Sciatic nerve (tissue), 2 donors: ENCODE results near the gene RPUSD1. TPM values are rescaled to one million over a fixed set of nuclear protein-coding genes. Genes with fewer than 3 reads are reported as not detected.

Source experiments
- ATAC-seq: fragments of 200-7000 bp; cut with Tn5 transposase; one replicate; pipeline ENCODE4 v1.9.1; 2020; ENCODE audit warnings: mild to moderate bottlenecking, moderate library complexity
- DNase-seq: peaks from one replicate; pipeline ENCODE4 v3.0.0-alpha.2; 2020; ENCODE audit warnings: low spot score
- intact Hi-C: fragments of 100-400 bp; cut with DNase I; formaldehyde crosslinking; loops from one replicate; pipeline ENCODE4 v1.14.2; 2022
- total RNA-seq: library from RNA; stranded (reverse); fragmentation: NEBNext Ultra II Directional; extraction: Animal tissue kit (Norgen Biotek cat#: 25700); gene quantifications from one replicate; pipeline ENCODE4 v1.2.1, GENCODE V29; 2021
- donor health status: DM: no; HTN: no; CAD: no.
- donor health status: DM: no; HTN: no; CAD: no.

RPUSD1 gene
- total RNA-seq, 1 donor from 2014 or later = 11.4 TPM

DNA sequence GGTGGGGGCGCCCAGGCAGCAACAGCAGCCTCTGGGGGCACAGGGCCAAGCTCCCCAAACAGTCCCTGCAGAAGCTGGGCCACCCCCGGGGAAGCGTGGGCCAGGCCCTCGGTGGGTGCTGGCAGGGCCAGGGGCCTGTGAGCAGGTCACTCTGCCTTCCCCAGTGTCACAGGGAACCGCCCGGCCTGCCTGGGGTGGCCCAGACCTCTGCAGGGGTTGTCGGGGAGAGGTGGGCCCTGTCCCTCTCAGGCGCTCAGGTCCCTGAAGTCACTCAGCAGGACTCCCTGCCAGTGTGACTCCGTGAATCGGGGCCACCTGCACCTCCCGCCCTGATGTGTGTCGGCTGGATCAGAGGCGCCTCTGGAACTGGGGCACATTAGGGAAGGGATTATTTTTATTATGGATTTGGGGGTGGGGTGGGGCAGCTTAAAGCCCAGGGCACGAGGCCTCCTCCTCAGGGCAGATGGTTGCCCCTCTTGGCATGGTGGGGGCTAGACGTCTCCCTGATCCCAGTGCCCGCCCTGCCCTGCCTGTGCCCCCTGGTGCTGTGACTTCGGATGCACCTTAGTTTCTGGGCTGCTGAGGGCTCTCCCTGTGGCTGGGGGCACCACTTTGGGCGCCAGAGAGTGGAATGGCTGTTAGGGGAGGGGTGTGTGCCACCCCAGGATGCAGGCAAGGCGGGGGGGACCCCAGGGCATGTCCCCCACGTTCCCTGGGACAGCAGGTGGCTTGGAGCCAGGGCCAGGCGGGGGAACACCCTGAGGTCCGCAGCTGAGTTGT lies 13.6 kb upstream of the RPUSD1 start:
- ATAC-seq = no peak
- DNase-seq = no peak
- intact Hi-C loops = loop anchor here (5.0 kb wide), 1 partner anchor 966 kb away; no protein-coding TSS in a partner anchor

DNA sequence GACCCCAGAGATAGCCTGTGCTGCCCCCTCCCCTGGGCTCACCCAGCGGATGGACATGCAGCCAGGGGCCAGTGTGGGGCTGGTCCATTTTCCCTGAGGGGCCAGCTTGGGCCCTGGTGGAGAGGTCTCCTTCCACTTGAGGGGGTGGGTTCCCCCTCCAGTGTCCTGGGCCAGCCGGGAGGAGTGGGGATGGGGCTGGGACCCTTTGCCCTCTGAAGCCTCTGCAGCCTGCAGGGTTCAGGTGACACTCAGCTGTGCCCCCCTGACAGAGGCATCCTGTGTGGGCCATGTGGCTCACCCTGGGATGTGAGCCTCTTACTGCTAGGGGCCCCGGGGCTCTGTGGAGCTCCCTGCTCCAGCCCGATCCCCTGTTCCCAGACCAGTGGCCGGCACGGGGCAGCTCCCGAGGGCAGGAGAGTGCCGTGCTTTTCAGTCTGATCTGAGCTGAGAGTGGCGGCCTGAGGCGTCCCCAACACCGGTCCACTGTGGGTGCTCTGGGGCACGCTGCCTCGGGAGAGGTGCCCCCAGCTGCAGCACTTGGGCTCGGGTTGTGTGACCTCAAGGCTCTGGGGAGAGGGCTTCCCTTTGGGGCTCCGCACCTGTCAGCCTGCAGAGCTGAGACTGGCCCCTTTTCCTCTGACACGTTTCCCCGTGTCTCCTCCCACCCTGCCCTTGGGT lies 12.8 kb upstream of the RPUSD1 start:
- no peak for ATAC-seq
- intact Hi-C loops = loop anchor here (5.0 kb wide), 1 partner anchor 966 kb away; no protein-coding TSS in a partner anchor
- DNase-seq = no peak

DNA sequence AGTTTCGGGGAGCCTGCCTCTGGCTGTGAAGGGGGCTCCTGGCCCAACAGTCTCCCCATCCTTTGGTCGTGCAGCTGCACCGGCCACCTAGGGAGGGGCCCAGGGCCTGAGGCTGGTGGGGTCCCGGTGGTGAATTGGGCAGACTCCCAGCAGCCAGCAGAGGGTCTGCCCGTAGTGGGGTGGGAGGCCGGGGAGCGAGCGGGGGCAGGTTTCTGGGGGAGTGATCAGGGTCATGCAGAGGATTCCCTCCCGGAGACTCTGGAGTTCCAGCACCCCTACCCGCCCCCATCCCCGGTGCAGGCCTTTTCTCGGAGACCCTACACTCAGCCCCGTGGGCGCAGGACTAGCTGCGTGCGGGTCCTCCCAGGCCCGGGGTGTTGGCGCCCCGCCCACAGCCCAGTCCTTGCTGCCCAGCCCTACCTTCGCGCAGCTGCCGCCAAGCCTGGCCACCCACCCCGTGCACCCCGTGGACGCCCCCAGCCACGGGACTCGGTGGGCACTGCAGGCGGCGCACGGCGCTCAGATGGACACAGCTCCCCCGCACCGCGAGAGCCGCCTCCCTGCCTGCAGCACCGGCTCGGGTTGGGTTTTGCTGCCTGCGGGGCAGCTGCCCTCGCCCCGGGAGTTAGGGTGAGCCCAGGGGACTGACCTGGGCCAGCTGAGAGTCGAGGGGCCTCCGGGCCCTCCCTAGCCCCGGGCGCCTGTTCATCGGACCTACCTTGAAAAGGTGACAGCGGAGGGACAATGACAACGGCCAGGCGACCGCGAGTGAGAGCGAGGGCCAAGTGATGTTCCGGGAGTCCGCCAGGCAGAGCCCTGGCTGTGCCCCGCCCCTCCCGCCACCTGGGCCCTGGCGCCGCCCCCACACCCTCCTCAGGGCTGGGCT lies 12.0 kb upstream of the RPUSD1 start, which contains the start of gene GNG13:
Gene GNG13 (minus strand): TSS at position 787 of the 886 bp plus-strand sequence. CDS start 1,657 bp downstream, outside the sequence.
- DNase-seq (no peak), ATAC-seq (no peak)
- intact Hi-C loops = loop anchor here (5.0 kb wide), 1 partner anchor 967 kb away; no protein-coding TSS in a partner anchor

DNA sequence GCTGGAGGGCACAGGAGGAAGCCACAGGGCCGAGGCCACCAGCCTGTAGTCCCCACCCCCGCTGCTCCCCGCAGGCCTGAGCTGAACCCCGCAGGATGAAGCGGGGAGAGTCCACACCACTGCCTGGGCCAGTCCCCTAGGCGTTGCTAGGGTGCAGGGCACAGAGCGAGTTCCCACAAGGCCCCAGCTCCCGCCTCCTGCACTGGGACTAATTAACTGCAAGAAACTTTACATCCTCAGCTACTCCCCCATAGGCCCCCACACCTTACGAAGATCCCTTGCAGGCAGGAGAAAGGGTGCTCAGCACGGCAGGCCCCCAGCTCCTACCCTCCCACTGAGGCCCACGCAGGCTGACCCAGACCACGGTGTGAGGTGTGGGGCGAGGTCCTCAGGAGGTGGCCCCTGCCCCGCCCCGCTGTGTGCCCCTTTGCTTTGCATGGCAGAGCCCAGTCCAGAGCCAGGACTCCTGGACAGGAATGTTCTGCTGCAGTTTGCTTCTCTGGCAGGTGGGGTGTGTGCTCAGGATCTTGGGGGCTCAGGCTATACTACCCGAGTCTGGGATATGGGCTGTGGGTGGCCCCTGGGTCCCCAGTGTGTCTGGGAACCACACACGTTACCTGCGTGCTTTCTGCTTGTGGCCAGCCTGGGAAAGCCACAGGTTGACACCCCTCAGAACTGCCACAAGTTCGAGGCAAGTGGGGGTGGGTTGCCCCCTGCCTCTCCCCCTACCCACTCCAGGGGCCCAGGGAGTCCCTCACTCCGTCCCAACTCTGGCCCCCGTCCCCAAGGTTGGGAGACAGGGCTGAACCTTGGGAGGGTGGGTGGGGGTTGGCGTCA lies 11.1 kb upstream of the RPUSD1 start:
- no peak for ATAC-seq
- intact Hi-C loops = no loop called here

DNA sequence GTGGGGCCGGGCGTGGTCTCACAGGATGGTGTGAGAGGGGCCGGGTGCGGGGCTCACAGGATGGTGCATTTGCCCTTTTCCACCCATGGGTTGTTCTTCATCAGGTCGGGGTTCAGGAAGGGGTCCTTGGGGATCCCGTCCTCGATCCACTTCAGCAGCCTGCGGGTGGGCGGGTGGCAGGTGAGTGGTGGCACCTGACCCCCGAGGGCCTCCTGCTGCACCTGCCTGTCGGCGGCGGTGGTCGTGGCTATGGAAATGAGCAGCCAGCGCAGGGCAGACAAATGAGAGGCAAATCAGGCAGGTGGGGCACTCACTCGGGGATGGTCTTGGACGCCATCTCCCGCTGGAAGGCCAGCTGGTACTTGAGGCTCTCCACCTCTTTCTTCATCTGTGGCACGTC lies 10.5 kb upstream of the RPUSD1 start:
- ATAC-seq (no peak), DNase-seq (no peak)
- intact Hi-C loops = no loop called here

More for the DNA sequence above, 11.1 kb upstream of the RPUSD1 start:
- no peak for DNase-seq

DNA sequence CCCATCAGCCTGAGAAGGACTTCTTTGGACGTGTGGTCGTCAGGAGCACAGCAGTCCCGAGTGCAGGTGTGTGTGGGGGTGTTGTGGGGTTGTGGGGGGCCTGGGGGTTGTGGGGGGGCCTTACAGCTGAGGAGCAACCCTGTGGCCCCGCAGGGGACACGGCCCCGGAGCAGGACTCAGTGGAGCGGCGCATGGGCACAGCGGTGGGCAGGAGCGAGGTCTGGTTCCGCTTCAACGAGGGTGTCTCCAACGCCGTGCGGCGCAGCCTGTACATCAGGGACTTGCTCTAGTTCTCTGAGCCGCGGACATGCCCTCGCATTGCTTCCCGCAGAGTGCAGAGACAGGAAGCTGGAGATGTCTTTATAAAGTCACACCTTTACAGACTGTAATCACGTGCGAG lies 9.5 kb upstream of the RPUSD1 start:
- ATAC-seq = no peak
- DNase-seq = no peak
- intact Hi-C loops = no loop called here

DNA sequence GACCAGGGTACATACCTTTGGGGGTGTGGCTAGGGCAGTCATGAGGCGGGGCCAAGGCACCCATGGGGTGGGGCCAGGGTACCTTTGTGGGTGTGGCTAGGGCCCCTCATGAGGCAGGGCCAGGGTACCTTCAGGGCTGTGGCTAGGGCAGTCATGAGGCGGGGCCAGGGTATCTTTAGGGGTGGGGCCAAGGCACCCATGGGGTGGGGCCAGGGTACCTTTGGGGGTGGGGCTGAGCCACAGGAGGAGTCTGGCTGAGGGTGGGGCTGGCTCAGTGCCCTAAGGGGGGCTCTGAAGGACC lies 8.9 kb upstream of the RPUSD1 start:
- DNase-seq (no peak), ATAC-seq (no peak)
- intact Hi-C loops = no loop called here

DNA sequence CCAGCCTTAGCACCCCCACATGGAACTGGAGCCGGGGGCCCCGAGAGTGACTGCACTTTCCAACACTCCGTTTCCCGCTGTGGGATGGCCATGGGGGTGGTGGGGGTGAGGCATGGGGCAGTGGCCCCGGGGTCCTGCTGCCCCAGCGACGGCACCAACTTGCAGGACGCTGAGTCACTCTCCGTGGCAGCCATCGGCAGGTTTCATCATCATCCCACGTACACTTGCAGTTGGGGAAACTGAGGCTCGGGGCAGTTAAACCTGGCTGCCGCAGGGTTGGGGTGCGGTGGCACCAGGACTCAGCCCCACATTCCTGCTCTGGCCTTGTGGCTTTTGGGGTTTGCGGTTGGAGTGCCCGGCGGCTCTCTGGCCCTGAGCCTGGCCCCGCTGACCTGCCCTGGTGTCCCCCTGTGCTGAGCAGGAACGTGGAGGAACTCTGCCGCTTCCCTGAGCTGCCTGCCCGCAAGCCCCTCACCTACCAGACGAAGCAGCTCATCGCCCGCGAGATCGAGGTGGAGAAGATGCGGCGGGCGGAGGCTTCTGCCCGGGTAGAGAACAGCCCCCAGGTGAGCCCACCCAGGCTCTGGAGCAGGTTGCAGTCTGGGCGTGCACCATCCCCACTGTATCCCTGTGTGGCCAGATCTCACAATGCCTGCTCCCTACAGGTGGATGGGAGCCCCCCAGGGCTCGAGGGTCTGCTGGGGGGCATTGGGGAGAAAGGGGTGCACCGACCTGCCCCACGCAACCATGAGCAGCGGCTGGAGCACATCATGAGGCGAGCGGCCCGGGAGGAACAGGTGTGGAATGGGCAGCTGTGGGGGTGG lies 8.3 kb upstream of the RPUSD1 start:
- intact Hi-C loops = no loop called here
- no peak for DNase-seq
- ATAC-seq = no peak

DNA sequence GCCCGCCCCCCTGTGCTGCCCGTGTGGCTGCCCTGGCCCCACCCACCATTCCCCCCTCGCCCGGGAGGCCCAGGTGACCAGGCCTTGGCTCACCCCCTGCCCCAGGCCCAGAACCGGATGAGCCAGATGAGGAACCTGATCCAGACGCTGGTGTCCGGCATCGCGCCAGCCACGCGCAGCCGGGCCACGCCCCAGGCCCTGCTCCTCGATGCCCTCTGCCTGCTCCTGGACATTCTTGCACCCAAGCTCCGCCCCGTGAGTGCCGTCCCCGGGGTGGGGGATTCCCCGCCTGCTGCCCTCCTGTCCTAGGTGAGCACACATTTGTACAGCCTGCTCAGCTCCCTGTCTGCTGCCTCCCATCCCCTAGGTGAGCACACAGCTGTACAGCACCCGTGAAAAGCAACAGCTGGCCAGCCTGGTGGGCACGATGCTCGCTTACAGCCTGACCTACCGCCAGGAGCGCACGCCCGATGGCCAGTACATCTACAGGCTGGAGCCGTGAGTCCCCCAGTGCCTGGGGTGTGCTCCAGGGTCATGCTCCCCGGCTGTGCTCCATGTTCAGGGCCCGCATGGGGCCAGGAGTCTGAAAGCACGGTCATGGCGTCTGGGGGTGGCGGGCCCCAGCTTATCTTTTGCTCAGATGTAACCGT lies 7.5 kb upstream of the RPUSD1 start:
- no peak for DNase-seq
- intact Hi-C loops = no loop called here
- no peak for ATAC-seq

DNA sequence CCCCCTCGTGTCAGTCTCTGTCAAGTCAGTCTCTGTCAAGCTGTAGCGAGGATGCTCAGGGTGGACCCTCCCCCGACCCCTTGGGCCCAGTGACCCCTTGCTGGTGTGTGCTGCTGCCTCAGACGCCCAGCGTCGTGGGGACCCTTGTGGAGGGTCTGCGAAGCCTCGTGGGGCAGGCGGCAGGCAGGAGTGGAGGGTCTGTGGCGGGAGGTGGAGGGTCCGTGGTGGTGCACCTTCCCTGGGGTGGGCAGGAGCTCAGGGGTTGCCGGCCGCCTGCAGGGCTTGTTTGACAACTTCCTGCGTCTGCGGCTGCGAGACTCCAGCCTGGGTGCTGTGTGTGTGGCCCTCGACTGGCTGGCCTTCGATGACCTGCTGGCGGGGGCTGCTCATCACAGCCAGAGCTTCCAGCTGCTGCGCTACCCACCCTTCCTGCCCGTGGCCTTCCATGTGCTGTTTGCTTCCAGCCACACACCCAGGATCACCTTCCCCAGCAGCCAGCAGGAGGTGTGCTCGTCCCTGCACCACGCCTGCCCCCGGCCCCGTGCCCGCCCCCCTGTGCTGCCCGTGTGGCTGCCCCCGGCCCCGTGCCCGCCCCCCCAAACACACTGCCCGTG lies 6.8 kb upstream of the RPUSD1 start:
- intact Hi-C loops = no loop called here
- no peak for DNase-seq
- ATAC-seq = no peak

DNA sequence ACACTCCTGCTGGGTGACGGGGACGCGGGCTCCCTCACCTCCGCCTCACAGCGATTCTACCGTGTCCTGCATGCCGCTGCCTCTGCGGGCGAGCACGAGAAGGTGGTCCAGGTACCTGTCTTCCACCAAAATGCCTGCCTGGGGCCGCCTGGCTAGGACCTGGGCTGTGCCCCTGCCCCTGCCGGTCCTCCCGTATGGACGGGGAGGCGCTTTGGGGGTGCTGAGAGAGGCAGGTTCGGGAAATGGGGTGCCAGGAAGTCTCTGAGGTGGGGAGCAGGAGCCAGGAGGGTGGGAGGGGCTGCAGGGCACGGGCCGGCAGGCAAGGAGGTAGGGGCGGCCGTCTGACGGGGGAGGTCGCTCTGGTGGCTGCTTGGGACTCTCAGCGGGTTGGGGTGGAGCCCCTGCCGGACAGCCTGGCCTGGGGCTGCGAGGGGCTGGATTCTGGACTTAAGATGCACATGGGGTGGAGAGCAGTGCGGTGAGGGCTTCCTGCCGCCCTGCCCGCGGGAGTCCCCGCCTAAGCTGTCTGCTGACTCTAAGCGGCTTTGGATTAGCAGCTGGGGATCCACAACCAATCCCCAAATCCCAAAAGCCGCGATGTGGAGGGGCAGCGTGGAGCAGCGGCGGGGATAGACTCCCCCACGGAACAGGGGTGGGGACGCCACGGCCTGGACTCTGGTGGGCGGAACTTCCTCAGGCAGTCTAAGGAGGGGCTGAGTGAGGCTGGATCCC lies 6.1 kb upstream of the RPUSD1 start:
- intact Hi-C loops = no loop called here
- ATAC-seq (no peak), DNase-seq (no peak)

DNA sequence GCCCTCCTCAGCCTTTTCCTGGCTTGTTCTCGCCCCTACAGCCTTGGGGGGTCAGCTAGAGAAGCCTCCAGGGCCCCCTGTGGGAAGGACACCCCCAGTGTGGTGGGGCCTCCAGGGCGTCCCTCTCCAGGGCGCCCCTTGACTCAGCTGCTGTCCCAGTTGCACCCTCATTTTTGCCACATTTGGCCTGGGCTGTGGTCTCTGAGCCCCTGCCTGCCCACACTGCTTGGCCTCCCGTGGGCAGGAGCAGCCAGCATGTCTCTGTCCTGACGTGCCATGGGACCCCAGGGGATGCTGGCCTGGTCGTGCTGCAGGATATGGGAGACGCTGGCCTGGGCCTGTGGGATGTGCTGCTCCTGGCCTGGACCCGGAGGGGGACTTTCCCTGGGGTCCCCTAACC lies 5.2 kb upstream of the RPUSD1 start:
- ATAC-seq = no peak
- intact Hi-C loops = no loop called here
- no peak for DNase-seq

DNA sequence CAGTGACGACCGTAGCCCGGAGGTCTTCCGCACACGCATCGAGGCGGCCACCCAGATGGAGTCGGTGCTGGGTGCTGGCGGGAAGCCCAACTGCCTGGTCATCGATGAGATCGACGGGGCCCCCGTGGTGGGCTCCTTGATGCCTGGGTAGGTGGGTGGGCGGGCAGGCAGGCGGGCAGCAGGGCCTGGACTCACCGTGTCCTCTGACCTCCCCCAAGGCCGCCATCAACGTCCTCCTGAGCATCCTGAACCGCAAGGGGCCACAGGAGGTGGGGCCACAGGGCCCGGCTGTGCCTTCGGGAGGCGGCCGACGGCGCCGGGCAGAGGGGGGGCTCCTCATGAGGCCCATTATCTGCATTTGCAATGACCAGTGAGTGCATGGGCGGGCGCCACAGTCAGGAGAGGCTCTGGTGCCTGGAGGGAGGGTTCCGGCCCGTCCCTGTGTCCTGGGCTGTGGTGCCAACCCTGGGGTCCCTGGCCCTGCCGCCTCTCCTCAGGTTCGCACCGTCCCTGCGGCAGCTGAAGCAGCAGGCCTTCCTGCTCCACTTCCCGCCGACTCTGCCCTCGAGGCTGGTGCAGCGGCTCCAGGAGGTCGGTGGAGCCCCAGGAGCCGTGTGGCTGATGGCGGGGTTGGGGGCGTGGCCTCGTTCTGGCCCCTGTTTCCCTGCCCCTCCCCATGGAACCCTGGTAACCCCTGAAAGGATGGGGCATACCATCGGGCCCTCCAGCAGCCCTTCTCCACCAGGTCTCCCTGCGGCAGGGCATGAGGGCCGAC lies 4.2 kb upstream of the RPUSD1 start:
- ATAC-seq = no peak
- DNase-seq = no peak
- intact Hi-C loops = no loop called here

DNA sequence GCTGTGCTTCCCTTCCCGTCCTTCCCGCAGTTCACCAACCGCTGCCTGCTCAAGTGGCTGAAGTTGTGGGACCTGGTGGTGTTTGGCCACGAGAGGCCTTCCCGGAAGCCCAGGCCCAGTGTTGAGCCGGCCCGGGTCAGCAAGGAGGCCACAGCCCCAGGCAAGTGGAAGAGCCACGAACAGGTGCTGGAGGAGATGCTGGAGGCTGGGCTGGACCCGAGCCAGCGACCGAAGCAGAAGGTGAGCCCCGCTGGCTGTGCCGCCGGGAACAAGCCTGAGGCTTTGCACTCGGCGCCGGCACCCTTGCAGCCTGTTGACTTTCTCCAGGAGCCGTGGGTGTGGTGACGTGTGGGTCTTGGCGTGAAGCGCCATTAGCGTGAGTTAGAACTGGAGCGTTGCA lies 3.0 kb upstream of the RPUSD1 start:
- no peak for ATAC-seq
- no peak for DNase-seq
- intact Hi-C loops = no loop called here

DNA sequence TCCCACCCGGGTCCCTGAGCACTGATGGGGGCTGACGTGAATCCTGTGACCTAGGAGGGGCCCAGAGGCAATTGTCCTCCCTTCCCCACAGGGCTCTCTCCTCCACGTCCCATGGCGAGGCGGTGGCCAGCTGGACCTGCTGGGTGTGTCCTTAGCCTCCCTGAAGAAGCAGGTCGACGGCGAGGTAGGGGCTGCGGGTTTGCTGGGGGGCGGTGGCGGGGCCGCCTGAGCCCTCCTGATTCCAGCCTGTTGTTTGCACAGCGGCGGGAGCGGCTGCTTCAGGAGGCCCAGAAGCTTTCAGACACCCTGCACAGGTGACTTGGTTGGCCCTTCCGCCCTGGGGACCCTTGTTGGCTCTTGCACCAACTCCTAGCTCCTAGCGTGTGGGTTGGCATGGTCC lies 1.9 kb upstream of the RPUSD1 start:
- intact Hi-C loops = no loop called here
- DNase-seq (no peak), ATAC-seq (no peak)
